ENCODE measurements around the gene ARL3. TPM values are rescaled to one million over a fixed set of nuclear protein-coding genes. Genes with fewer than 3 reads are reported as not detected.
"Not testable (repeated sequence)": the region's sequence is repeated elsewhere in the genome, so short reads cannot be mapped to it uniquely, and the experiment has no call there.

The ARL3 gene
- total RNA-seq, 1 donor, result 5.8 TPM

DNA sequence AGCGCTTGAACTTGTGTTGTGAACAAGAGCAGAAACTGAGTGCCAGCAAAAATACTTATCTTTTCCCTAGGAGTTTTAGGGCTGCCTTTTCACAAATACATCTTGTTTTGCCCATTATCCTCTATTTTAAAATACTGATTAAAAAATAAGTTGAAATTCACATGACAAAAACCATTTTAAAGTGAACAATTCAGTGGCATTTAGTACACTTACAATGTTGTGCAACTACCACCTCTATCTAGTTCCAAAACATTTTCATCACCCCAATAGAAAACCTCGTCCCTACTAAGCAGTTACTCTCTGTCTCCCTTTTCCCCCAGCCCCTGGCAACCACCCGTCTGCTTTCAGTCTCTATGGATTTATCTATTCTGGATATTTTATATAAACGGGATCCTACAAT is 31.0 kb upstream of the ARL3 start:
- Histone ChIP-seq H2AFZ (ENCODE audit: low read length) (no peak overlapping the region), H3K36me3 (ENCODE audit: insufficient read depth, low read length) (no peaks in the 10 kb centered on the region), H3K27me3 (ENCODE audit: insufficient read depth, low read length) (no peaks in the 10 kb centered on the region), H3K79me2 (ENCODE audit: insufficient read depth, low read length) (peaks cover 60% of the 10 kb centered on the region), H3K4me2 (ENCODE audit: insufficient read depth, low read length) (peak overlapping the region; percentile 94), H4K20me1 (ENCODE audit: insufficient read depth, low read length) (peaks cover 9% of the 10 kb centered on the region), H3K4me3 (ENCODE audit: insufficient read depth, low read length) (peak overlapping the region; percentile 96), H3K9me3 (ENCODE audit: low read depth, low read length) (no peaks in the 10 kb centered on the region), H3K27ac (ENCODE audit: low read depth, low read length) (peak overlapping the region; percentile 88), H3K4me1 (ENCODE audit: insufficient read depth, low read length) (peaks cover 11% of the 10 kb centered on the region)
- TF ChIP-seq, protein P1, sequence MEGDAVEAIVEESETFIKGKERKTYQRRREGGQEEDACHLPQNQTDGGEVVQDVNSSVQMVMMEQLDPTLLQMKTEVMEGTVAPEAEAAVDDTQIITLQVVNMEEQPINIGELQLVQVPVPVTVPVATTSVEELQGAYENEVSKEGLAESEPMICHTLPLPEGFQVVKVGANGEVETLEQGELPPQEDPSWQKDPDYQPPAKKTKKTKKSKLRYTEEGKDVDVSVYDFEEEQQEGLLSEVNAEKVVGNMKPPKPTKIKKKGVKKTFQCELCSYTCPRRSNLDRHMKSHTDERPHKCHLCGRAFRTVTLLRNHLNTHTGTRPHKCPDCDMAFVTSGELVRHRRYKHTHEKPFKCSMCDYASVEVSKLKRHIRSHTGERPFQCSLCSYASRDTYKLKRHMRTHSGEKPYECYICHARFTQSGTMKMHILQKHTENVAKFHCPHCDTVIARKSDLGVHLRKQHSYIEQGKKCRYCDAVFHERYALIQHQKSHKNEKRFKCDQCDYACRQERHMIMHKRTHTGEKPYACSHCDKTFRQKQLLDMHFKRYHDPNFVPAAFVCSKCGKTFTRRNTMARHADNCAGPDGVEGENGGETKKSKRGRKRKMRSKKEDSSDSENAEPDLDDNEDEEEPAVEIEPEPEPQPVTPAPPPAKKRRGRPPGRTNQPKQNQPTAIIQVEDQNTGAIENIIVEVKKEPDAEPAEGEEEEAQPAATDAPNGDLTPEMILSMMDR (IDR thresholded peaks at IDR 0.05; ENCODE audit: extremely low read depth, low read depth, low read length), result no peak
- no peak for DNase-seq (ENCODE audit: insufficient read length, low spot score, missing footprints)

DNA sequence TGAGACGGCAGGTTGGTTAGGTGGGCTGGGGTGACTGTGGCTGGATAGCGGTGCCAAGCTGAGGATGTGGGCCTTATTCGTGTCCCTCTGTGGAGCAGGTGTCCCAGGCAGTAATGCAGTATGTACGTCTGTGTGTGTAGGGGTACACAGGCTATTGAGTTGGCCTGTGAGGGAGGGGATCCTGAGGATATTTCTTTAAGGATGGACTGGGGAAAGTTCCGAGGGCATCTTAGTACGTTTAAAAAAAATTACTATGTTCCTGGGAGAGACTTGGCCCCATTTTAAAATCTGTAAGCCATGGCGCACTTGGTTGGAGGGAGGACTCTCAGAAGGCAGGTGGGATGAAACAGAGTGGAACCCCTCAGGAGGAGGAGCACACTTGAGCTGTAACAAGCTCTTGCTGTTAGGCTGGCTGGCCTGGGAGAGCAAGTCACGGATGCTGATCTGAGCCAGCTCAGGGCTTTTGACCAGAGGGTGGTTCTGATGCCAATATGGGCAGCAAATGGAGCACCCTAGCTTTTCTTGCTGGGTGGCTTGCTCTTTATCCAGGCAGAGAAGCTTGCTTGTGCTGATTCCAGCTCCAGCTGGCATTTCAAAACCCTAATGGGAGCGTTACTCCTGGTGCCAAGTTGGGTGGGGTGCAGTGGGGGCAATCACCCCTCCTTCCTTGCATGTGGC is 30.3 kb upstream of the ARL3 start:
- Histone ChIP-seq H3K4me2 (ENCODE audit: insufficient read depth, low read length) (peak overlapping the region; percentile 94), H3K4me1 (ENCODE audit: insufficient read depth, low read length) (peaks cover 11% of the 10 kb centered on the region), H2AFZ (ENCODE audit: low read length) (no peak overlapping the region), H3K79me2 (ENCODE audit: insufficient read depth, low read length) (peaks cover 54% of the 10 kb centered on the region), H3K27ac (ENCODE audit: low read depth, low read length) (peak overlapping the region; percentile 88), H3K36me3 (ENCODE audit: insufficient read depth, low read length) (no peaks in the 10 kb centered on the region), H3K4me3 (ENCODE audit: insufficient read depth, low read length) (peak overlapping the region; percentile 96), H4K20me1 (ENCODE audit: insufficient read depth, low read length) (peaks cover 9% of the 10 kb centered on the region), H3K27me3 (ENCODE audit: insufficient read depth, low read length) (no peaks in the 10 kb centered on the region), H3K9me3 (ENCODE audit: low read depth, low read length) (no peaks in the 10 kb centered on the region)
- TF ChIP-seq, protein P1 (IDR thresholded peaks at IDR 0.05; ENCODE audit: extremely low read depth, low read depth, low read length), result no peak
- peak; percentile 75 for DNase-seq (ENCODE audit: insufficient read length, low spot score, missing footprints)

GRCh38 chr10:102743588-102744373 is 29.6 kb upstream of the ARL3 start, which contains the start of gene WBP1L:
Gene WBP1L, plus strand, starts transcription at chr10:102743948. Its CDS starts 106 bp downstream, at chr10:102744054.
- H2AFZ ChIP-seq (ENCODE audit: low read length), result peak within 1 kb of the TSS; percentile 89
- H3K4me2 ChIP-seq (ENCODE audit: insufficient read depth, low read length), result peak within 1 kb of the TSS; percentile 94
- H3K27ac ChIP-seq (ENCODE audit: low read depth, low read length), result peak within 1 kb of the TSS; percentile 88
- H4K20me1 ChIP-seq (ENCODE audit: insufficient read depth, low read length), result peaks cover 7% of the 10 kb centered on the region
- peak; percentile 98 for DNase-seq (ENCODE audit: insufficient read length, low spot score, missing footprints)
- peaks cover 11% of the 10 kb centered on the region for H3K4me1 ChIP-seq (ENCODE audit: insufficient read depth, low read length)
- H3K4me3 ChIP-seq (ENCODE audit: insufficient read depth, low read length), result peak within 1 kb of the TSS; percentile 96
- H3K27me3 ChIP-seq (ENCODE audit: insufficient read depth, low read length), result no peaks in the 10 kb centered on the region
- TF ChIP-seq, protein P1 (IDR thresholded peaks at IDR 0.05; ENCODE audit: extremely low read depth, low read depth, low read length), result no peak
- H3K9me3 ChIP-seq (ENCODE audit: low read depth, low read length), result no peaks in the 10 kb centered on the region
- H3K79me2 ChIP-seq (ENCODE audit: insufficient read depth, low read length), result peaks cover 50% of the 10 kb centered on the region
- H3K36me3 ChIP-seq (ENCODE audit: insufficient read depth, low read length), result no peaks in the 10 kb centered on the region

DNA sequence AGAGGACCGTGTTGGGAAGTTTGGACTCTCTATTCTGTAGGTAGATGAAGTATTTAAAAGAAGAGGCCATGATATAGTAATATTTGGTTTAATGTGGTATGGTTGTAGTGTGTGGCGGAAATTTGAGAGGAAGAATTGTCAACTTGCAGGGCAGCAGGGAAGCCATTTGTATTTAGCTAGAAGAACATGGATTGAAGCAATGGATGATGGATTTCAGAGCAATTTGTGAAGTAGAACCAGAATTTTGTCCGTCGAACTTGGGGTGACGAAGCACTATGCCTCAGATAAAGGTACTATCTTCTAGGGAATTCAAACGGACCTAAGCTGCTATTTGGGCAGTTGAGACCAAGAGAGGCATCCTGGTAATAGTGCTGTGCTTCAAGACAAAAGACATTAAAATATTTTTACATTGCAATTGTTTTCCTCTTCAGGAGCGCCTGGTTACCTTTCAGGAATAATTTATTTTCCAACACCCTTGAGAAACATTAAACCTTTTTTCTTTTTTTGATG is 28.9 kb upstream of the ARL3 start:
- peak overlapping the region; percentile 89 for H2AFZ ChIP-seq (ENCODE audit: low read length)
- H3K27ac ChIP-seq (ENCODE audit: low read depth, low read length), result peak overlapping the region; percentile 43
- no peaks in the 10 kb centered on the region for H3K36me3 ChIP-seq (ENCODE audit: insufficient read depth, low read length)
- H4K20me1 ChIP-seq (ENCODE audit: insufficient read depth, low read length), result peaks cover 4% of the 10 kb centered on the region
- DNase-seq (ENCODE audit: insufficient read length, low spot score, missing footprints), result no peak
- H3K9me3 ChIP-seq (ENCODE audit: low read depth, low read length), result no peaks in the 10 kb centered on the region
- peaks cover 43% of the 10 kb centered on the region for H3K79me2 ChIP-seq (ENCODE audit: insufficient read depth, low read length)
- H3K4me3 ChIP-seq (ENCODE audit: insufficient read depth, low read length), result peak overlapping the region; percentile 48
- TF ChIP-seq, protein P1 (IDR thresholded peaks at IDR 0.05; ENCODE audit: extremely low read depth, low read depth, low read length), result no peak
- no peaks in the 10 kb centered on the region for H3K27me3 ChIP-seq (ENCODE audit: insufficient read depth, low read length)
- peaks cover 11% of the 10 kb centered on the region for H3K4me1 ChIP-seq (ENCODE audit: insufficient read depth, low read length)
- H3K4me2 ChIP-seq (ENCODE audit: insufficient read depth, low read length), result peak overlapping the region; percentile 77

DNA sequence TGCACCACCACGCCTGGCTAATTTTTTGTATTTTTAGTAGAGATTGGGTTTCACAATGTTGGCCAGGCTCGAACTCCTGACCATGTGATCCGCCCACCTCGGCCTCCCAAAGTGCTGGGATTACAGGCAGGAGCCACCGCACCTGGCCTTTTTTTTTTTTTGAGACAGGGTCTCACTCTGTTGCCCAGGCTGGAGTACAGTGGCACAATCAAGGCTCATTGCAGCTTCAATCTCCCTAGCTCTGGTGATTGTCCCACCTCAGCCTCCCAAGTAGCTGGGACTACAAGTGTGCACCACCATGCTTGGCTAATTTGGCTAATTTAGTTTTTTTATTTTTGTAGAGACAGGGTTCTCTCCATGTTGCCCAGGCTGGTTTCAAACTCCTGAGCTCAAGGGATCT is 28.1 kb upstream of the ARL3 start:
- H2AFZ ChIP-seq (ENCODE audit: low read length); H3K4me2 ChIP-seq (ENCODE audit: insufficient read depth, low read length); H3K36me3 ChIP-seq (ENCODE audit: insufficient read depth, low read length); H3K27me3 ChIP-seq (ENCODE audit: insufficient read depth, low read length); DNase-seq (ENCODE audit: insufficient read length, low spot score, missing footprints); H3K9me3 ChIP-seq (ENCODE audit: low read depth, low read length); H4K20me1 ChIP-seq (ENCODE audit: insufficient read depth, low read length); H3K27ac ChIP-seq (ENCODE audit: low read depth, low read length); H3K4me3 ChIP-seq (ENCODE audit: insufficient read depth, low read length): not testable (repeated sequence)
- peaks cover 36% of the 10 kb centered on the region for H3K79me2 ChIP-seq (ENCODE audit: insufficient read depth, low read length)
- H3K4me1 ChIP-seq (ENCODE audit: insufficient read depth, low read length), result peaks cover 11% of the 10 kb centered on the region

All from osteoblast (primary cell).